ENCODE results near the gene TMEM170A.
"Not testable (repeated sequence)": the region's sequence is repeated elsewhere in the genome, so short reads cannot be mapped to it uniquely, and the experiment has no call there.

The TMEM170A gene

DNA sequence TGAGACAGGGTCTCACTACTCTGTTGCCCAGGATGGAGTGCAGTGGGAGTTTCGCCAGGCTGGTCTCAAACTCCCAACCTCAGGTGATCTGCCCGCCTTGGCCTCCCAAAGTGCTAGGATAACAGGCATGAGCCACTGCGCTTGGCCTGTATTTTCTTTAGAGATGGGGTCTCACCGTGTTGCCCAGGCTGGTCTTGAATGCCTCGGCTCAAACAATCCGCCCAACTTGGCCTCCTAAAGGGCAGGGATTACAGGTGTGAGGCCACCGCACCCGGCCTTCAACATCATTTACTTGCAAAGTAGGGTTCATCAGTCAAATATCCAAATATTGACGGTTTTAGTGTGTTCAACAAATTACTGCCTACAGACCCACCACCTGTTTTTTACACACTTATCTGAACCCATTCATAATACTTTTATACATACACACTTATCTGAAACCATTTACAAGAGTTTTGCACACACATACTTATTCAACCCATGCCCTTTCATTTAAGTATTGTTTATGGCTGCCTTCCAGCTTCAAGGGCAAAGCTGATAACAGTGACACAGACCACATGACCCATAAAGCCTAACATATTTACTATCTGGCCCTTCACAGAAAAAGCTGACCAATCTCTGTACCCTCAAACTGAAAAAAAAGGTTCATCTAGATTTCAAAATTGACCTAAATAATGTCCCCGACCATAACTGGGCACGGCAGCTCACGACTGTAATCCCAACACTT is 11.9 kb downstream of the TMEM170A start:
- TF ChIP-seq ZNF274 (IDR thresholded peaks at IDR 0.05; ENCODE audit: low read depth, low read length): no peak

DNA sequence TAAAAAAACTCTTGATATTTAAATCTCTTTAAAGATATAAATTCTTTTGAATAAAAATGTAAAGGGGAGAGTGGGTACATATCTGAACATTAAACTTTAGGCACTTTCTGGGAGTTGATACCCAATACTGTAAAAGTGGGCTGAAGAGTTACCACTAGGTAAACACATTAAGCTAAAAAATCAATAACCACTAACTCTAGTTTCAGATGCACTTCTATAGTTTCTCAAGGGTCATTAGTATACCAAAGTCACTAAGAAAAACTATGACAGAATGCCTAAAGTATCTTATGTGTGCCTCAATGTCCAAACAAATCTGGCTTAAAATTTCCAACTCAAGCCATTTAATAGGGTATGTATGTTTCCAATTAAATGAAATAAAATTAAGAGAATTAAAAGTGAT is 18.1 kb downstream of the TMEM170A start:
- no peak overlapping the region for H3K4me3 ChIP-seq (ENCODE audit: low read length)
- TF ChIP-seq ZNF274 (IDR thresholded peaks at IDR 0.05; ENCODE audit: low read depth, low read length): no peak

More for the DNA sequence above, 11.9 kb downstream of the TMEM170A start:
- no peak overlapping the region for H3K4me3 ChIP-seq (ENCODE audit: low read length)

- TF ChIP-seq ZNF274 (IDR thresholded peaks at IDR 0.05; ENCODE audit: low read depth, low read length): no peak
- H3K4me3 ChIP-seq (ENCODE audit: low read length): no peak overlapping the region
These were observed 19.2 kb downstream of the TMEM170A start for GRCh38 chr16:75445298-75445697.

- no peak for TF ChIP-seq ZNF274 (IDR thresholded peaks at IDR 0.05; ENCODE audit: low read depth, low read length)
- H3K4me3 ChIP-seq (ENCODE audit: low read length): no peak overlapping the region
These were observed 21.2 kb downstream of the TMEM170A start for GRCh38 chr16:75443298-75443697.

DNA sequence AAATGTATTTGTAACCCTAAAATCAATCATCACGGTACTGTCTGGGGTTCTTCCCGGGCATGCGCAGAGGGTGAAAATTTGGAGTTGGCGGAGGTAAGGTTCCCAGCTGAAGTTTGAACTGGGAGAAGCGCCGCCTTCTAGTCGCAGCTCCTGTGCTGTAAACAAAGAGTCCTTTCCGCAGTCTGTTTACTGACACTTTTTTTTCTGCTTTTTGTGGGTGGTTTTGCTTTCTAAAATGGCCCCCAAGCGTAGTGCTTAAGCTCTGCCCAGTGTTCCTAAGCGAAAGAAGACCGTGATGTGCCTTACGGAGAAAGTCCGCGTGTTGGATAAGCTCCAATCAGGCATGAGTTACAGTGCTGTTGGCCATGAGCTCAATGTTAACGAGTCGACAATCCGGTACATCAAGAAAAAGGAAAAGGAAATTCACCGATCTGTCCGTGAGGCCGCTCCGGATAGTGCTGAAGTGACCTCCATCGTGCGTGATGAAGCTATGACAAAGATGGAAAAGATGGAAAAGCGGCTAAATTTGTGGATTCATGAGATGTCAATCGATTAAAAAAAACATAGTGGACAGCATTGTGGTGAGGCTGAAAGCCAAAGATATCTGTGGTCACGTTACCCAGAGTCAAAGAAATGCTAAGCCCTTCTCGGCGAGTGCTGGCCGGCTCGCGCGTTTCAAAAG is 30.6 kb downstream of the TMEM170A start:
- TF ChIP-seq ZNF274 (IDR thresholded peaks at IDR 0.05; ENCODE audit: low read depth, low read length): no peak
- peak overlapping the region; percentile 75 for H3K4me3 ChIP-seq (ENCODE audit: low read length)

DNA sequence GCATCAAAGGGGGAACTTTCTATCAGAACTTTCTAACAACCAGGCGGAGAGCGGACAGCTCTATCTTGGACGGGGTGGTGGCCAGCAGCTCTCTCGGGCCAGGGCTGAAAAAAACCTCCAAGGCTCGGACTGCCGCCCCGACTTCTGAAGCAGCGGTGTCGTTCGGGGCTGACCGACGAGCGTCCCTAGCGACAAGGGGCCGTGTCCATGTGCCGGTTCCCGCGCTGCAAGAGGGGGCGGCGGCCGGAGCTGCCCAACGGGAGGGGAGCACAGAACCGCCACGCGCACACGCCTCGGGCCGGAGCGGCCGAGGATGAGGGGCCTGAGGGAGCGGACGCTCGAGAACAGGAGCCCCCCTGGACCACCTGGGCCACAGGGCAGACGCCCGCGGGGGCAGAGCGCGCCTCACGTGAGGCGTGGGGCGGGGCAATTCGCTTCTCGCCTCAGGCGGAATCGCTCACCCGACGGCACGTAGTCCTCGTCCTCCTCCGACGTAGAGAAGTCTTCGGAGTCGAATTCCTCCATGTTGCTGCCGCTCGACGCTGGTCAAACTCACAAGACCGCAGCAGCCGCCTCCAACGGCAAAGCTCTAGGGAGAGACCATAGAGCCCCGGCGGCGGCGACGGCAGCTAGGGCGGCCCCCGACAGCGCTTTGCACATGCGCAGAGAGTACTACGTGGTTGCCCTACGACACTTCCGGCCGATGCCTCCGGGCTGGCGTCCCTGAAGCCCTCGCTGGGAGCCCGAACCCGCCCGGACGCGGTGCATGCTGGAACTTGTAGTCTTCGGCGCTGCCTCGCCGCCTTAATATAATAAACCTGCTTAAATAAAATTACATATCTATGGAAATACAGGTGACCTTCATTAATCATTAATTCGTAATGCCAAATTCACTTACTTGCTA is 31.4 kb downstream of the TMEM170A start, which contains the start of gene CFDP1:
CFDP1 (minus strand) TSS at position 676 of the 904 bp plus-strand sequence; CDS start at position 525, 151 bp downstream.
- peak within 1 kb of the TSS; percentile 75 for H3K4me3 ChIP-seq (ENCODE audit: low read length)
- TF ChIP-seq ZNF274 (IDR thresholded peaks at IDR 0.05; ENCODE audit: low read depth, low read length): no peak

DNA sequence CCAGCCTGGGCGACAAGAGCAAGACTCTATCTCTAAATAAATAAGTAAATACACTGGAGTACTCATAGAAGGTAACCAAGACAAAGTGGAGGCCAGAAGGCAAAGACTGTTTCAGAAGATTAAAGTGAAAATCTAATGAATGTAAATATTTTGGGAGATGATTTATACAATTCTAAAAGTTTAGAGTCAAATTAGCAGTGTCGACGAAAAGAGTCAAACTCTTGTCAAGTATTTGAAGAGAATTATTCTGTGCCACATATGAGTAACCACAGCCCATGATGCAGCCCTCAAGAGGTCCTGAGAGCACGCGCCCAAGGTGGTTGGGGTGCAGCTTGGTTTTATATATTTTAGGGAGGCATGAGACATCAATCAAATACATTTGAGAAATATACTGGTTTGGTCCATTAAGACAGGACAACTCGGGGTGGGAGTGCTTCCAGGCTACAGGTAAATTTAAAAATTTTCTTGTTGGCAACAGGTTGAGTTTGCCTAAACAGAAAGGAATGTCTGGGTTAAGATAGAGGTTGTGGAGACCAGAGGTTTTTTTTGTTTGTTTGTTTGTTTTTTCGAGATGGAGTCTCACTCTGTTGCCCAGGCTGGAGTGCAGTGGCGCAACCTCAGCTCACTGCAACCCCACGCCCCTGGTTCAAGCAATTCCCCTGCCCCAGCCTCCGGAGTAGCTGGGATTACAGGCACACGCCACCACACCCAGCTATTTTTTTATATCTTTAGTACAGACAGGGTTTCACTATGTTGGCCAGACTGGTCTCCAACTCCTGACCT is 34.7 kb downstream of the TMEM170A start:
- TF ChIP-seq ZNF274 (IDR thresholded peaks at IDR 0.05; ENCODE audit: low read depth, low read length): no peak

DNA sequence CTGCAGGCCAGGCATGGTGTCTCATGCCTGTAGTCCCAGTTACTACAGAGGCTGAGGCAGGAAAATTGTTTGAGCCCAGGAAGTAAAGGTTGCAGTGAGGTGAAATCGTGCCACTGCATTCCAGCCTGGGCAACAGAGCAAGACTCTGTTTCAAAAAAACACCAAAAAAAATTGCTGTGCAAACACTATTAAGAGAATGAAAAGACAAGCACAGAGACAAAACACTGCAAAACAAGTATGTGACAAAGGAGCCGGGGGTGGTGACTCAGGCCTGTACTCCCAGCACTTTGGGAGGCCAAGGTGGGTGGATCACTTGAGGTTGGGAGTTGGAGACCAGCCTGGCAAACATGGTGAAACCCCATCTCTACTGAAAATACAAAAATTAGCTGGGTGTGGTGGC is 38.0 kb downstream of the TMEM170A start:
- H3K4me3 ChIP-seq (ENCODE audit: low read length): not testable (repeated sequence)

More for the DNA sequence above, 34.7 kb downstream of the TMEM170A start:
- H3K4me3 ChIP-seq (ENCODE audit: low read length): no peak overlapping the region

- H3K4me3 ChIP-seq (ENCODE audit: low read length): not testable (repeated sequence)
These were observed 40.3 kb downstream of the TMEM170A start for GRCh38 chr16:75424105-75424762.

- TF ChIP-seq ZNF274 (IDR thresholded peaks at IDR 0.05; ENCODE audit: low read depth, low read length): no peak
- no peak overlapping the region for H3K4me3 ChIP-seq (ENCODE audit: low read length)
These were observed 40.8 kb downstream of the TMEM170A start for GRCh38 chr16:75423723-75424104.

GRCh38 chr16:75421820-75422126 is 42.7 kb downstream of the TMEM170A start:
- no peak overlapping the region for H3K4me3 ChIP-seq (ENCODE audit: low read length)
- no peak for TF ChIP-seq ZNF274 (IDR thresholded peaks at IDR 0.05; ENCODE audit: low read depth, low read length)

DNA sequence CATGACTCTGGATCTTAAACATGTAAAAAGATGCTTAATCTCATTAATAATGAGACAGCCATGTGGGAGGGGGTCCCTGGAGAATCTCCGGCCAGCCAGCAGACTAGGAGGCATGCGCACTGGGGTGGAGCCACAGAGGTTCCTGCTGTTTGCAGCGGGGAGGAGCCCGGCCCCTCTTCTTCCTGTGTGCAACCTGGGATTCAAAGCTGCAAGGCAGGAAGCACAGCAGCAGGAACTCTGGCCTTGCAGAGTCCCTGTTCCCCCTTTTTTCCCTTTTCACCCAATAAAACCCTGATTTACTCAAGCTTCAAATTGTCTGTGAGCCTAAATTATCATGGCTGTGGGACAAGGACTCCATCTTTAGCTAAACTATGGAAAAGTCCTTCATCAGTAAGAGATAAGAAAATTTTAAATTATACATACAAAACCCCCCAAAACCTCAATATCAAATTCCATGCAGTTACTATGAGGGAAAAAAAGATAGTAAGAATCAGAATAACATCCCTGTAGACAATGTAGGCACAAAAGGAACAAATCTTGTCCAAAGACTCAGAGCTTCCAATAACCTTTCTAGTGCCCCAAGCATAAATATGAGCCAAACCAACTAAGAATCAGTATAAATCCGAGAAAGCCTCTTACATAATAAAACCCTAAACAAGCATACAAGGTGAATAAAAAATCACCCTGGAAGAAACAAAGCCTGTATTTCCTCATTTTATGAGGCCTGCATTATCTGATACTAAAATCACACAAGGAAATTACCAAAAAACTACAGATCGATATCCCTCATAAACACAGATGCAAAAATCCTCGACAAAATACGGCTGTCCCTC is 43.3 kb downstream of the TMEM170A start:
- no peak for TF ChIP-seq ZNF274 (IDR thresholded peaks at IDR 0.05; ENCODE audit: low read depth, low read length)
- no peak overlapping the region; the same call in 1 of the 2 replicates for H3K4me3 ChIP-seq (ENCODE audit: low read length)
